SH-SY5Y (cell line): Measurements from ENCODE around the gene BPI.

Experiments
- GATA2 ChIP-seq: IDR thresholded peaks from 2 replicates; pipeline ENCODE4 v1.6.1; 2011; ENCODE audit warnings: mild to moderate bottlenecking, low read depth, low read length
- GATA3 ChIP-seq: IDR thresholded peaks from 2 replicates; pipeline ENCODE4 v1.6.1; 2011; ENCODE audit warnings: low read depth, mild to moderate bottlenecking, low read length, moderate library complexity

DNA sequence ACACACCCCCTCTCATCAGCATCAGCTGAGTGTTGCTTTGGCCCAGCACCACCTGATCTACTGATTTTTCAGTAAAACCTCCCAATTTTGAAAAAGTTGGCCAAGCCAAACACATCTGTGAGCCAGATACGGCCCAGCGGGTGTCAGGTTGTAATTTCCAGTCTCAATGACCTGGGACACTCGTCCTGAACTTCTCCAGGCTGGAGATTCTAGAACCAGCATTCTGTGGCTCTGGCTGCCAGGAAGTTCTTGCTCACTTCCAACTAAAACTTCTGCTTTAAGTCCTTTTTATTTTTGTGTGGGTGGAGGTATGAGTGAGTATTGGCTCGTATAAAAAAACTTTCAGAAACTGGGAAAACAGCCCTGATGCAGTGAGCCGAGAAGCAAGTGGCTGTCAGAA lies 48.6 kb upstream of the BPI start:
- TF ChIP-seq GATA2 (no peak), GATA3 (no peak)
